Gastroesophageal sphincter (tissue), 3 donors: Measurements from ENCODE around the gene RFX4.

ENCODE experiments used
- EP300 ChIP-seq: sonication (generic); formaldehyde crosslinking; IDR thresholded peaks from one replicate; pipeline ENCODE4 v1.6.1; 2017; ENCODE audit warnings: antibody characterized with exemption, mild to moderate bottlenecking
- POLR2A ChIP-seq, 2 donors: fragments of 450-650 bp; IDR thresholded peaks; one replicate each; pipeline ENCODE4 v1.6.1; 2017; ENCODE audit warnings: antibody characterized with exemption in 2 of 2, mild to moderate bottlenecking in 2 of 2, moderate library complexity in 1 of 2
- POLR2AphosphoS5 ChIP-seq: sonication (generic); formaldehyde crosslinking; IDR thresholded peaks from one replicate; pipeline ENCODE4 v1.6.1; 2017; ENCODE audit warnings: antibody characterized with exemption
- TF ChIP-seq, protein P1 (sequence below), 4 experiments: fragments of 200-600 bp in 2 of 4; fragments of 450-650 bp in 2 of 4; sonication (generic) in 1 of 4; IDR thresholded peaks; one replicate each; pipeline ENCODE4 v1.5.1; 2017 to 2019; ENCODE audit warnings: antibody characterized with exemption in 4 of 4, mild to moderate bottlenecking in 2 of 4, moderate library complexity in 2 of 4

- TF ChIP-seq, protein P1, sequence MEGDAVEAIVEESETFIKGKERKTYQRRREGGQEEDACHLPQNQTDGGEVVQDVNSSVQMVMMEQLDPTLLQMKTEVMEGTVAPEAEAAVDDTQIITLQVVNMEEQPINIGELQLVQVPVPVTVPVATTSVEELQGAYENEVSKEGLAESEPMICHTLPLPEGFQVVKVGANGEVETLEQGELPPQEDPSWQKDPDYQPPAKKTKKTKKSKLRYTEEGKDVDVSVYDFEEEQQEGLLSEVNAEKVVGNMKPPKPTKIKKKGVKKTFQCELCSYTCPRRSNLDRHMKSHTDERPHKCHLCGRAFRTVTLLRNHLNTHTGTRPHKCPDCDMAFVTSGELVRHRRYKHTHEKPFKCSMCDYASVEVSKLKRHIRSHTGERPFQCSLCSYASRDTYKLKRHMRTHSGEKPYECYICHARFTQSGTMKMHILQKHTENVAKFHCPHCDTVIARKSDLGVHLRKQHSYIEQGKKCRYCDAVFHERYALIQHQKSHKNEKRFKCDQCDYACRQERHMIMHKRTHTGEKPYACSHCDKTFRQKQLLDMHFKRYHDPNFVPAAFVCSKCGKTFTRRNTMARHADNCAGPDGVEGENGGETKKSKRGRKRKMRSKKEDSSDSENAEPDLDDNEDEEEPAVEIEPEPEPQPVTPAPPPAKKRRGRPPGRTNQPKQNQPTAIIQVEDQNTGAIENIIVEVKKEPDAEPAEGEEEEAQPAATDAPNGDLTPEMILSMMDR (IDR thresholded peaks at IDR 0.05) = no peak
- no peak for TF ChIP-seq EP300
- no peak for TF ChIP-seq POLR2A (IDR thresholded peaks at IDR 0.05)
- TF ChIP-seq POLR2AphosphoS5 = no peak
Observed at GRCh38 chr12:106740818-106741217, 158.0 kb downstream of the RFX4 start.
